T-helper 9 cell (primary cell): ENCODE results near the gene TFRC.
"Not testable (repeated sequence)": the region's sequence is repeated elsewhere in the genome, so short reads cannot be mapped to it uniquely, and the experiment has no call there.

Experiments used
- DNase-seq: peaks from one replicate; pipeline ENCODE4 v3.0.0-alpha.2; 2020

Gene TFRC

DNA sequence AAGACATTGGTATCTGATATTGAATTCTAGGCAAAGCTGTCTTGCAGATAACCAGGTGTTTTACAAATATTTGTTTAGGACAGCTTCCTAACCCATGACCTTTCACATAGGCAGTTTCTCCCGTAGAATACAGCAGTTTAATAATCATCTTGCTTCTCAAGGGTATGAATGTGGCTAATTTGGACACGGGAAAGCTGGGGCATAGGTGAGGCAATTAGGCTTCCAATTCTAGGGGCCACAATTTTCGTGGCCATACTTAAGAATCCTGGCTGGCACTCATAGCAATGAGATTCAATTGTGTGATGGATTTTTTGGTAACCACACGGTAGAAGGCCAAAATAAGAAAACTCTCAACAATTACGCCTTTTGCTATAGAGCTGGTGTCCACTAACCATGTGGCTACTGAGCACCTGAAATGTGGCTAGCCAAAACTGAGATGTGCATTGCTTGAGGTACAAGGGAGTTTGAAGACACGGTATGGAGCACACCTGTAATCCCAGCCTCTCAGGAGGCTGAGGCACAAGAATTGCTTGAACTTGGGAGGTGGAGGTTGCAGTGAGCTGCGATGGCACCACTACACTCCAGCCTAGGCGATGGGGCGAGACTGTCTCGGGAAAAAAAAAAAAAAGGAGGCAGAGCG is 34.4 kb downstream of the TFRC start:
- no peak for DNase-seq

DNA sequence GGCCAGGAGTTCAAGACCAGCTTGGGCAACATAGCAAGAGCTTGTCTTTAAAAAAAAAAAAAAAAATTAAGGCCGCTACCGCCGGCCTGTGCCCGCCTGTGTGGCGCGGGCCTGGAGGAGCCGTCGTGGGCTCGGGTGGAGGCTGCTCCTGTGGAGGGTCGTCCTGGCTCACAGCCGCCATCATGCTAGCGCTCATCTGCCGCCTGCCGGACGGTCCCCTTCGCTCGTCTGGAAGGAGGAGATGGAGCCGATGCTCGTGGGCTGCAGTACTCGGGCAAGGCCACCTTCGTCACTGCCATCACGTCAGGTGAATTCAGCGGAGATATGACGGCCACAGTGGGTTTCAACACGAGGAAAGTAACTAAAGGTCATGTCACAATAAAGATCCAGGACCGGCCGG is 37.4 kb downstream of the TFRC start:
- no peak for DNase-seq

DNA sequence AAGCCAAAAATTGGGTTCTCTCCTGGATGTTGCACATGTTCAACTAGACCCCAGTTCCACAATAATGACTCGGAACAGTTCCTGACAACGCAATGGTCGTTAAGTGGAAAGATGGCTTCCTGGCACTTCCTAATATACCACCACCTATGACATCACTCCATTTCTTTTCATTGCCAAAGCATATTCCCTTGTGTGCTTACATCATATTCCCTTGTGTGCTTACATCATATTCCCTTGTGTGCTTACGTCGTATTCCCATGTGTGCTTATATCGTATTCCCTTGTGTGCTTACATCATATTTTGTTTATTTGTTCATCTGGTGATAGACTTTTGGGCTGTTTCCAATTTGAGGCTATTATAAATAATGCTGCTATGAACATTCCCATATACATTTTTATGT is 39.2 kb downstream of the TFRC start:
- no peak for DNase-seq

DNA sequence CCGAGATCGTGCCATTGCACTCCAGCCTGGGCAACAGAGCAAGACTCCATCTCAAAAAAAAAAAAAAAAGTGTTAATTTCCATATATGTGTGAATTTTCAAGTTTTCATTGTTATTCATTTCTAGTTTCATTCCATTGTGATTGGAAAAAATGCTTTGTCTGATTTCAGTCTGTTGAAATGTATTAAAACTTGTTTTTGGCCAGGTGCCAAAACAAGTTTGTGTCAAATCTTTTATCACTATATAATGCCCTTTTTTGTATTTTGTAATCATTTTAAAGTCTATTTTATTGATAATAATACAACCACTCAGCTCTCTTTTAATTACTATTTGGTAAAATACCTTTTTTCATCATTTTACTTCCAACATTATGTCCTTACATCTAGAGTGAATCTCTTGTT is 42.5 kb downstream of the TFRC start:
- DNase-seq: no peak

DNA sequence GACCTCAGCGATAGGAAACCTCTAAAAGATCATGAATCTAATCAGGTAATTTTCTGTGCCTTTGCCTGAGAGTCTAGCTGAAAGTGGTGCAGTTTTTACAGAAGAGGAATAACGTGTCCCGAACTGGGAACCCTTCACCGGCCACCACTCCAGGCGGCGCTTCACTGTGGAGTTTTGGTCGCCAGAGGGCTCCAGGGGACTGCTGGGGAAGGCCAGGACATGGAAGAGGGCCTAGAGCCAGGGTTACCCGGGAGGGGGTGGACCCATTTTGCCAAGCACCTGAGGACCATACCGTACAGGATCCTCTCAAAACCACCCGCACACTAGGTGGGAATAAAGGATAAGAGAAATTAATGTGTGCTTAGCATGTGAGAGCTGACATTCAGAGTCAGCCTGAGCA is 55.8 kb downstream of the TFRC start:
- DNase-seq: not testable (repeated sequence)

DNA sequence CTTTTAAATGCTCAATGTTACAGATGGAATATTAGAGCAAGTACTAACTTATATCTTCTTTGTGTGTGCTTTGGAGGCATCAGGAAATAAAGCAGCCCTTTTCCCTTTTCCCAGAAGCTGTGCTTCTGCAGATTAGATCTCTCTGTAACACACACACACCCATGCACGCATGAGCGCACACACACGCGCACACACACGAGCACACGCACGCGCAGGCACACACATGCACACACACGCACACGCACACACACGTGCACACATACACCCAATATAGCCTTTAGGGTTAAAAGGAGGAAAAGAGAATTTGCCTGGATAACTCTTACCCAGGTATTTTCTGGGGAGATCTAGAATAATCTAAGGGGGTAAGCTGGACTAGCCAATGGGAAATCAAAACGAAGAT is 56.9 kb downstream of the TFRC start:
- DNase-seq: no peak

DNA sequence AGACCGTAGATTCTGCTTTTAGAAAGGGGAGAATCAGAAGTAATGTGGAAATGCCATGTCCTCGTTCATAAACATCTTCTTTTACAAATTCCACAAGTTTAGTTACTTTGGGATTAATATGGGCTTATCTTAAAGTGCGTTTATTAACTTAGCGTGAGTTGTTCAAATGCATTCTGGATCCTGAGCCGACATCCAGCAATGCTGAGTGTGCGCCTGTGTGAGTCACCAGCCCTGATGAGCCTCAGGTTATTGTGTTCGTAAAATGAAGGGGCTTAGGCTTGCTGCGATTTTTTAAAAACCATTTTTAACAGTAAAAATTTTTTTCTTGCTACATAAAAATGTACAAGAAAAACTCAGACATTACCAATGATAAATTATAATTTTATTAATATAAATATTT is 57.9 kb downstream of the TFRC start:
- no peak for DNase-seq

DNA sequence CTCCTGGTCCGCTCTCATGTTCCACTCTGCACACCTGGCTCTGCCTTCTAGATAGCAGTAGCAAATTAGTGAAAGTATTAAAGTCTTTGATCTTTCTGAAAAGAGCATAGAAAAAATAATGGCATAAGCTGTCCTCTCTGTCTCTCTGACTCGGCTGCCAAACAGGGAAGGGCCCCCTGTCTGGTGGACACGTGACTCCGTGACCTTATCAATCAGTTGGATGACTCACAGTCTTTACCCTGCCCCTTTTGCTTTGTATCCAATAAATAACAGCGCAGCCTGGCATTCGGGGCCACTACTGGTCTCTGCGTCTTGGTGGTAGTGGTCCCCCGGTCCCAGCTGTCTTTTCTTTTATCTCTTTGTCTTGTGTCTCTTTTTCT is 59.4 kb downstream of the TFRC start:
- not testable (repeated sequence) for DNase-seq

DNA sequence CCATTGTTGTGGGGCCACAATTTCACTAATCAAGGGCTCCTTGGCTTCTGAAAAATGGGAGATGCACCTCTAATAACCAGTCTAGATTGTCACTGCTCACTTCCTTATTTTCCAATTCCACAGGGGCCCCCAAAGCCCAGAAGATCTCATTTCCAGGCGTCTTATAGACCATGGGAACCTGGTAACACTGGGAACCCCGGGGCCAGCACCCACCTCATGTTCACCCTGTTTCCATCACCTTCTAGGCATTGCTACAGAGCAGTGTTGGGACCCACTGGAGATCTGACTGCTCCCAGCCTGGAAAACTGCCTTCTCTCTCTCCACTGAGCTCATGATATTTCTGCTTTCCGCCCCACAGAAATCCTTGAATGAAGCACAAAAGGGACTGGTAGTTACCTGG is 61.5 kb downstream of the TFRC start:
- DNase-seq: no peak

DNA sequence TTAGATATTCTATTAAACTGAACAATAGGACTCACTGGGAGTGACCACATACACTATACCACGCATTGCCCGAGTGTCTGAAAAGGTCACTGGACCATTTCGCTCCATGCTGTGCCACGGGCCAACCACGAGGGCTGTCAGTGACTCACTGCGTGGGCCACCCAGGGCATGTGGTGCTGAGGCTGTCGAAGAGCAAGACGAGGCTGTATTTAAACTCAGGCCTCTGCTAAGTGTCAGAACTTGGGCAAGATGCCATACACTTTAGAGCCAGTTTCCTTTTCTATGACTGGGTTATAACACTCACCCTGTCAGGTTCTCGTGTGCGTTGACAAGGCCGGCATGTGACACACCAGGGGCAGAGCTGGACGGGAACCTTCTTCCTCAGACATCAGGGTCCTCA is 62.3 kb downstream of the TFRC start:
- DNase-seq: not testable (repeated sequence)

DNA sequence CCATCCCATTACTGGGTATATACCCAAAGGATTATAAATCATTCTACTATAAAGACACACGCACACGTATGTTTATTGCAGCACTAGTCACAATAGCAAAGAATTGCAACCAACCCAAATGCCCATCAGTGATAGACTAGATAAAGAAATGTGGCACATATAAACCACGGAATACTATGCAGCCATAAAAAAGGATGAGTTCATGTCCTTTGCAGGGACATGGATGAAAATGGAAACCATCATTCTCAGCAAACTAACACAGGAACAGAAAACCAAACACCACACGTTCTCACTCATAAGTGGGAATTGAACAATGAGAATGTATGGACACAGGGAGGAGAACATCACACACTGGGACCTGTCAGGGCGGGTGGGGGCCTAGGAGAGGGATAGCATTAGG is 63.7 kb downstream of the TFRC start:
- not testable (repeated sequence) for DNase-seq

DNA sequence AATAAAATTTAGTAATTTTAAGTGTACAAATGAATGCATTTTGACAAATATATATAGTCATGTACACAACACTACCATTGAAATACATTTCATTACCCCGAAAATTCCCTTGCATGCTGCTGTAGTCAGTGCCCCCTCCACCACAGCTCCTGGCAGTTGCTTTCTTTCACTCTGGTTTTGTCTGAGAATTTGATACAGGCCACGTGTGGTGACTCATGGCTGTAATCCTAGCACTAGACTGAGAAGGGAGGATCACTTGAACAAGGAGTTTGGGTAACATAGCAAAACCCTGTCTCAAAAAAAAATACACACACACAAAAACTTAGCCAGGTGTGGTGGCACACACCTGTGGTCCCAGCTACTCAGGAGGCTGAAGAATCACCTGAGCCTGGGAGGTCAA is 65.4 kb downstream of the TFRC start:
- no peak for DNase-seq

DNA sequence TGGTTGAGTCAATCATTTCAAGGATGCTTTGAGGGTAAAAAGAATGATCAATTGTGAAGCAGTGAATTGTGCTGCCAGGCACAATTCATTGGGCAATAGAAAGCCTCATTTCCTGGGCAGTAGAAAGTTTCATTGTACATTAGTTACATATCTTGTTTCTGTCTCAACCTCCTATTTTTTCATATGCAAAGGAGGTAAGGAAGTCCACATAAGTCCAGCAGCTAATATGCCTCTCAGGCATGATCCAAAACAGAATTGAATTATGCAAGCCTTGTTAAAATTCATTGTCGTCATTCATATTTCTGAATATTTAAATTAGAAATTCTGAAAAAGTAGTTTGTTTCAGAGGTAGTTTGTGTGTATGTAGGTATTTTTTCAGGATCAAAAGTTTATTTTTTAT is 65.8 kb downstream of the TFRC start:
- no peak for DNase-seq

DNA sequence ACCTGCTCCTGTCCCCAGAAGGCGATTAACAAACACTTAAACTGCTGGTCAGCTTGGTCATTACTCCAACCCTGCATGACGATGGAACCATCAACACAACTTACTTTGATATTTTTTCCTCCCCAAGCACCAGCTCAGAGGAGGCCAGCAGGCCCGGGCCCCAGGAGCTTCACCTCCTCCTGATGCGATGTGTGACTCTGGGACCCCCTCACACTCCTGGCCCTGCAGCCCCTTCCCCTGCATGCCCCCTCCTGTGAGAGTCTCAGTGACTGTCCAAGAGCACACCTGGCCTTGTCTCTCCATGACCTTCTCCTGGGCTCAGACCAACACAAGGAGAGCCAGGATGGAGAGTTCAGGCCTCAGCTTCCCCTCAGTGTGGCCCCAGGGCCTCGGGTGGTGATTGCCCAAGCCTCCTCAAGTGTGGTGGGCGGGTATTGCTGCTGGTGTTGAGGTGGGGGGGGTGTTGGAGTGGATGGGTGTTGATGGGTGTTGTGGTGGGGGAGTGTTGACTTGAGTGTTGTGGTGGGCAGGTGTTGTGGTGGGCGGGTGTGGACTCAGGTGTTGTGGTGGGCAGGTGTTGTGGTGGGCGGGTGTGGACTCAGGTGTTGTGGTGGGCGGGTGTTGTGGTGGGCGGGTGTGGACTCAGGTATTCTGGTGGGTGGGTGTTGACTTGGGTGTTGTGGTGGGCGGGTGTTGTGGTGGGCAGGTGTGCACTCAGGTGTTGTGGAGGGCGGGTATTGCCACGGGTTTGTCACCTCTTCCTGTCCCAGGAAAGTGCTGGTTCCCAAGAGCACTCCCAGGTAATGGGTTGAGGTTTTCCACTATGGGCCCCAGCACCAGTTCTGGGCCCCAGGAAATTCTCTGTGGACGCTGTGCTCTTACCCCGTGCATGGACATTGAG is 68.1 kb downstream of the TFRC start:
- DNase-seq: no peak

DNA sequence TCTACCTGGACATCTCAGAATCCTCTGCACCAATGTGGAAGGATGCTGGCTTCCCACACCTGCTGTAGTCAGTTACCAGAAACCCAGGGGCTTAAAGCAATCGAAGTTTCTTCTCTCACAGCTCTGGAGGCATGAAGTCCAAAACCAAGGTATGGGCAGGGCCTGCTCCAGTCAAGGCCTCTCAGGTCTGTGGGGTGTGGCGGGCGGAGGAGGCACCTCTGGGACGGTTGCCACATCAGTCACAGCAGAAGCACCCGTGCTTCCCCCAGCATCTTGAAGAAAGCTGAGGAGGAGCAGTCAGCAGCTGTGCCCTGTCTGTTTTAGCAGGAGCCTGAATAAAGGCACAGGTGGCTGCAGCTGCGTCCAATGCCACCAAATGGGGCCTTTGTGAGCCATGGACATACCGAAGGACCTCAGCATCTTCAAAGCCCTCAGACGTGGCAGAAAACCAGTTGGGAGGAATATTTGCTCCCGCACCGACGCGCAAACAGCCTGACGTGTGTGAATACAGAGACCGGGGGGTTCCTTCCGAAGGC is 68.9 kb downstream of the TFRC start:
- DNase-seq: no peak

DNA sequence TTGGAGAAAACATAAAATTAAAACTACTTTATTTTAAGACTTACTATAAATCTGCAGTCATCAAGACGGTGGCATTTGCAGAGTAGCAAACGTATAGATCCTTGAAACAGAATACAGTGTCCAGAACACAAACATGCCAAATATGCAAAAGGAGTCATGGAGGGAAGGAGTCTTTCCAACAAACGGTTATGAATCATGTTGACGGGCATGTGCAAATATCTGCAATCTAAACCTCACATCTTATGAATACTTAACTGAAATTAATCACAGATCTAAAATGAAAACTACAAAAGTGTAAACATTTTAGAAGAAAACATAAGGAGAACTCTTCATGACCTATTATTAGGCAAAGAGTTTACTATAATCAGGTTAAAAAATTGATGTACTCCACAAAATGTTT is 69.4 kb downstream of the TFRC start:
- DNase-seq: no peak

DNA sequence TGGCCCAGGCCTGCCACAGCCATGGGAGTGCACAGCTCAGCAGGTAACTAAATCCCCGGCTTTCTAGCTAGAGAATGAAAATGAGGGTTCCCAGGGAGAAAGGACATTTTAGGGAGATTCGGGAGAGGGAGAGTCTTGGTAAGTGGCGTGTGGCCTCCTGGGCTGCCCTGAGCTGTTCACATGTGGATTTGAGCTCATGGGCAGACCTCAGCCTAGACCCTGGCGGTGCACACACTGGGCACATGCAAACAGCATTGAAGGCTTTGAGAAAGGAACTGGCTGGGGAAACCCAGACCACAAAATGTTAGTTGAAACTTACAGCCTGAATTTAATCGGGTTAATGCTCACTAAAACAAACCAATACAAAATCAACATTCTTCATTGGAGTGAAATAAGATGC is 72.4 kb downstream of the TFRC start:
- no peak for DNase-seq

DNA sequence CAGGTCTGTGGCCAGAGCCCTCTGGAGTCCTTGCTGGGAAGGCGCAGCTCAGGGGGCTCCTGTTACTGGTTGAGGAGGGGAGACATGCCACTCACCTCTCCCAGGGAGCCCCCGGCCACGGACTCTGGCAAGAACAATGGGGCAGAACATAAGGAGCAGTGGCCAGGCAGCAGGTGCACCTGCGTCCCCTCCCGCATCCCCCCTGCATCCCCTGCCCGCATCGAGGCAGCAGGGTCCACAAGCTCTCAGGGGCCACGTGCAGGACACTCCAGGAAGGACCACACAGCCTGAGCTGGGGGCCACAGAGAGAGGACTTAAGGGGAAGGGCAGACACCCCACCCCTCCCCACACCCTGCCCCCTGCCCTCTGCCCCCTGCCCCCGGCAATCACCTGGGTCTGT is 73.0 kb downstream of the TFRC start:
- DNase-seq: no peak

DNA sequence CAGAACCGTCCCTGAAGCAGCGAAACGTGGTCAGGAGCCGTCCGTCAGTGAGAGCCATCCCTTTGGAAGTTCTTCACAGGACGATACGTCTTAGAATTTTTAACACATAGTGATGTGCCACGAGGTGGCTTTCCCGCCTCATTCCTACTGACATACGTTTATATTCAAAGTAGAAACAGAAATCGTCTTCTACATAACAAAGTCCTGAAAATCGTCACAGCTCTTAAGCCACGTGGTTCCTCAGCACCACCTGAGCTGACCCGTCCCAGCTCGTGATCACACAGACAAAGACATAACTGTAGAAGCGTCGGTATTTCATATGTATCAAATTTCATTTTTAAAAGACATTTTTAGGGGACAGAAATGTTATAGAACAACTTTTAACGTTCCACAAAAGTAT is 73.5 kb downstream of the TFRC start:
- no peak for DNase-seq

DNA sequence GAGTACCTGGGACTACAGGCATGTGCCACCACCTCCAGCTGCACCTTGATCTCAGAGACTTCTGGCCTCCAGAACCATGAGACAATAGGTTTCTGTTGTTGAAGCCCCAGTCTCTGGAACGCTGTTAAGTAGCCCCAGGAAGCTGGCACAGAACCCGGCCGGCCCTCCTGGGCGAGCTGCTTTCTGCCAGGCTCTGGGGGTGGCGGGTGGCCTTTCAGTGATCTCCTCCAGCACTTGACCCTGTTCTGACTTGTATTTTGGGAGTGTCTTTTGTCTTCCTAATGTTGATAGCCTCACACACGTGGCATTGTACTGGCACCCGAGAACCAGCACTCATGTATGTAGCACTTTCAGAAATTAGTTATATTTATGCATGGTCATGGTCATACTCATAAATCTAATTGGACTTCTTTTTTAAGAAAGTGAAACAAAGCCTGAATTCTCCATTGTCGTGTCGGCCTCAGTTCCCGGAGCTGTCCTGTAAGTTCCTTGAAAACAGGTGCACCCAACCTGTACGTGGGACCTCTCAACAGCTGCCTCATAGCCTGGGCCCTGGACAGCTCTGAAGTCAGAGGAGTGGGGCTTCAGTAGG is 74.0 kb downstream of the TFRC start:
- no peak for DNase-seq

DNA sequence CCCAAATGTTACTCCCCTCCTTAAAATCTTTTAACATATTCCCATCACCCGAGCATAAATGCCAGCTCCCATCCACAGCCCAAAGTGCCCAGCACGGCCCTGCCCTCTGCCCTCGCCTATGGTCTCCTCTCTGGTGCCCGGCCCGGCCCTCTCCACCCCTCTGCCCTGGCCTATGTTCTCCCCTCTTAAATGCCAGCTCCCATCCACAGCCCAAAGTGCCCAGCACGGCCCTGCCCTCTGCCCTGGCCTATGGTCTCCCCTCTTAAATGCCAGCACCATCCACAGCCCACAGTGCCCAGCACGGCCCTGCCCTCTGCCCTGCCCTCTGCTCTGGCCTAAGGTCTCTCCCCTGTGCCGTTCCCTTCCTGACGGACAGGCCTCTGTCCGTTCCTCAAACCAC is 76.6 kb downstream of the TFRC start:
- DNase-seq: not testable (repeated sequence)

DNA sequence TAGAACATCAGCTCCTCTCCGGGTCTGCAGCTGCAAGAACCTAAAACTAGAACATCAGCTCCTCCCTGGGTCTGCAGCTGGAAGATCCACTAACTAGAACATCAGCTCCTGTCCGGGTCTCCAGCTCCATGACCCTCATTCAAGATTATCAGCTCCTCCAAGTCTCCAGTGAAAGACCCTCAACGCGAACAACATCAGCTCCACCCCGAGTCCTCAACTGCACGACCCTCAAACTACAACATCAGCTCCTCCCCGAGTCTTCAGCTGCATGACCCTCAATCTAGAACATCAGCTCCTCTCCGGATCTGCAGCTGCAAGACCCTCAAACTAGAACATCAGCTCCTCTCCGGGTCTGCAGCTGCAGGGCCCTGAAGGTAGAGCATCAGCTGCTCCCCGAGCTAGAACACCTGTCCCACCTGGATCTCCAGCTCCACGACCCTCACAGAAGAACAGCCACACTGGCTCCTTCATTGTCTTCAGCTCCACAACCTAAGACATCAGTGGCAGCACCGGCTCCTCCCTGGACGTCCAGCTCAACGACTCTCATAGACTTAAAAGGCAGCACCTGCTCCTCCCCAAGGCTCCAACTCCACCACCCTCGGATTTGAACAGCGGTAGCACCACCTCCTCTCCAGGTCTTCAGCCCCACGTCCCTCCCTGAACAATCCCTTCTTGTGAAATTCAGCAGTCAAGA is 77.4 kb downstream of the TFRC start:
- DNase-seq: not testable (repeated sequence)

DNA sequence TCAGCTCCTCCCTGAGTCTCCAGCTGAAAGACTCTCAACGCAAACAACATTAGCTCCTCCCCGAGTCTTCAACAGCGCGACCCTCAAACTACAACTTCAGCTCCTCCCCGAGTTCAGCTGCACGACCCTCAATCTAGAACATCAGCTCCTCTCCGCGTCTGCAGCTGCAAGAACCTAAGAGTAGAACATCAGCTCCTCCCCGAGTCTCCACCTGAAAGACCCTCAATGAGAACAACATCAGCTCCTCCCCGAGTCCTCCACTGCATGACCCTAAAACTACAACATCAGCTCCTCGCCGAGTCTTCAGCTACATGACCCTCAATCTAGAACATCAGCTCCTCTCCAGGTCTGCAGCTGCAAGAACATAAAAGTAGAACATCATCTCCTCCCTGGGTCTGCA is 78.3 kb downstream of the TFRC start:
- no peak for DNase-seq
